SK-N-SH (cell line): Measurements from ENCODE around the gene GOLGA8N.
"Not testable (repeated sequence)": the region's sequence is repeated elsewhere in the genome, so short reads cannot be mapped to it uniquely, and the experiment has no call there.

Experiments
- CHD2 ChIP-seq: fragments of 150-350 bp; IDR thresholded peaks from 2 replicates; pipeline ENCODE4 v1.6.1; 2018; ENCODE audit warnings: low read length; ENCODE audit not compliant: partially characterized antibody
- CTCF ChIP-seq: fragments of 200-600 bp; sonication (generic); IDR thresholded peaks from 2 replicates; pipeline ENCODE4 v1.6.1; 2017; ENCODE audit warnings: antibody characterized with exemption, mild to moderate bottlenecking, moderate library complexity
- EZH2phosphoT487 ChIP-seq: fragments of 200-600 bp; sonication (generic); IDR thresholded peaks from 2 replicates; pipeline ENCODE4 v1.6.1; 2017; ENCODE audit warnings: low read depth, mixed run types, mild to moderate bottlenecking, antibody characterized with exemption, moderate library complexity, borderline replicate concordance
- FOXM1 ChIP-seq: IDR thresholded peaks from 2 replicates; pipeline ENCODE4 v1.4.0; 2012; ENCODE audit warnings: low read depth, mild to moderate bottlenecking
- GABPA ChIP-seq: IDR thresholded peaks from 2 replicates; pipeline ENCODE4 v1.4.0; 2012; ENCODE audit warnings: low read depth, mild to moderate bottlenecking
- POLR2AphosphoS5 ChIP-seq: IDR thresholded peaks from 2 replicates; pipeline ENCODE4 v1.6.1; 2012; ENCODE audit warnings: low read depth, low read length
- REST ChIP-seq: IDR thresholded peaks from 2 replicates; pipeline ENCODE4 v1.6.1; 2012; ENCODE audit warnings: mild to moderate bottlenecking, low read depth, low read length, moderate library complexity
- RFX5 ChIP-seq: IDR thresholded peaks from 2 replicates; pipeline ENCODE4 v1.6.1; 2012; ENCODE audit warnings: mild to moderate bottlenecking, improper control_type of control experiment, low read length
- TAF1 ChIP-seq: IDR thresholded peaks from 2 replicates; pipeline ENCODE4 v1.6.1; 2012; ENCODE audit warnings: low read depth, mild to moderate bottlenecking, low read length, moderate library complexity, borderline replicate concordance
- TF ChIP-seq, protein P1 (sequence below): fragments of 150-350 bp; IDR thresholded peaks from 2 replicates; pipeline ENCODE4 v1.6.1; 2016; ENCODE audit warnings: mild to moderate bottlenecking, low read depth, low read length
- TF ChIP-seq, protein P2 (sequence below): IDR thresholded peaks from 2 replicates; pipeline ENCODE4 v1.4.0; 2012; ENCODE audit warnings: low read depth, borderline replicate concordance

- TF ChIP-seq, protein P1, sequence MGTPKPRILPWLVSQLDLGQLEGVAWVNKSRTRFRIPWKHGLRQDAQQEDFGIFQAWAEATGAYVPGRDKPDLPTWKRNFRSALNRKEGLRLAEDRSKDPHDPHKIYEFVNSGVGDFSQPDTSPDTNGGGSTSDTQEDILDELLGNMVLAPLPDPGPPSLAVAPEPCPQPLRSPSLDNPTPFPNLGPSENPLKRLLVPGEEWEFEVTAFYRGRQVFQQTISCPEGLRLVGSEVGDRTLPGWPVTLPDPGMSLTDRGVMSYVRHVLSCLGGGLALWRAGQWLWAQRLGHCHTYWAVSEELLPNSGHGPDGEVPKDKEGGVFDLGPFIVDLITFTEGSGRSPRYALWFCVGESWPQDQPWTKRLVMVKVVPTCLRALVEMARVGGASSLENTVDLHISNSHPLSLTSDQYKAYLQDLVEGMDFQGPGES = not testable (repeated sequence)
- TF ChIP-seq TAF1, POLR2AphosphoS5, CTCF, EZH2phosphoT487, CHD2, REST, GABPA, FOXM1, RFX5: not testable (repeated sequence)
- TF ChIP-seq, protein P2, sequence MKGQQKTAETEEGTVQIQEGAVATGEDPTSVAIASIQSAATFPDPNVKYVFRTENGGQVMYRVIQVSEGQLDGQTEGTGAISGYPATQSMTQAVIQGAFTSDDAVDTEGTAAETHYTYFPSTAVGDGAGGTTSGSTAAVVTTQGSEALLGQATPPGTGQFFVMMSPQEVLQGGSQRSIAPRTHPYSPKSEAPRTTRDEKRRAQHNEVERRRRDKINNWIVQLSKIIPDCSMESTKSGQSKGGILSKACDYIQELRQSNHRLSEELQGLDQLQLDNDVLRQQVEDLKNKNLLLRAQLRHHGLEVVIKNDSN = not testable (repeated sequence)
Measured at GRCh38 chr15:32615871-32616426, 22.7 kb downstream of the GOLGA8N start.
